ENCODE results near the gene ZBBX.

- TF ChIP-seq CTCF (IDR thresholded peaks at IDR 0.05), result no peak
- TF ChIP-seq POLR2AphosphoS5 (IDR thresholded peaks at IDR 0.05; ENCODE audit: insufficient read depth in 1 of 2, low read depth in 1 of 2), result no peak
Observed at GRCh38 chr3:167397826-167398225, 17.7 kb upstream of the ZBBX start.

All from vagina (tissue), 2 donors.